CD14-positive monocyte (primary cell): ENCODE data around the gene C1QTNF6. TPM values are rescaled to one million over a fixed set of nuclear protein-coding genes. Genes with fewer than 3 reads are reported as not detected.

Source experiments
- DNase-seq, 3 donors: peaks; one replicate each; pipeline ENCODE4 v3.0.0-alpha.2; 2011 to 2022
- H2AFZ ChIP-seq: 2 replicates; pipeline ENCODE4 v1.6.0; 2012; ENCODE audit warnings: mild to moderate bottlenecking, low read depth, low read length, inconsistent platforms; ENCODE audit not compliant: insufficient read depth, poor library complexity, severe bottlenecking
- H3K27ac ChIP-seq, 2 donors: 1 replicate in 1 of 2; 2 replicates in 1 of 2; pipeline ENCODE4 v1.5.1; 2012 to 2013; ENCODE audit warnings: low read length in 2 of 2, control low read depth in 1 of 2, inconsistent platforms in 1 of 2, low read depth in 1 of 2, mild to moderate bottlenecking in 1 of 2
- H3K27me3 ChIP-seq, 2 donors: one replicate each; pipeline versions ENCODE4 v1.6.0 to v1.6.1; 2011 to 2013; ENCODE audit warnings: low read length in 2 of 2; ENCODE audit not compliant: control insufficient read depth in 2 of 2, insufficient read depth in 2 of 2
- H3K36me3 ChIP-seq, 2 donors: replicated peaks in 1 of 2; 1 replicate in 1 of 2; 2 replicates in 1 of 2; pipeline versions ENCODE4 v1.5.1 to v1.6.1; 2012 to 2013; ENCODE audit warnings: low read length in 2 of 2, control low read depth in 1 of 2, inconsistent platforms in 1 of 2, mild to moderate bottlenecking in 1 of 2; ENCODE audit not compliant: insufficient read depth in 2 of 2, control insufficient read depth in 1 of 2
- H3K4me1 ChIP-seq, 2 donors: 1 replicate in 1 of 2; 2 replicates in 1 of 2; pipeline versions ENCODE4 v1.5.1 to v1.6.1; 2012 to 2013; ENCODE audit warnings: low read length in 2 of 2, control low read depth in 1 of 2, inconsistent platforms in 1 of 2, mild to moderate bottlenecking in 1 of 2, moderate library complexity in 1 of 2; ENCODE audit not compliant: insufficient read depth in 2 of 2, control insufficient read depth in 1 of 2
- H3K4me2 ChIP-seq: replicated peaks from 2 replicates; pipeline ENCODE3; 2012; ENCODE audit warnings: low read length, moderate library complexity, mild to moderate bottlenecking; ENCODE audit not compliant: poor library complexity, severe bottlenecking; ENCODE audit errors: extremely low read depth
- H3K4me3 ChIP-seq, 3 experiments: fragments of 200-600 bp in 1 of 3; sonication (generic) in 1 of 3; replicated peaks in 1 of 3; 1 replicate in 2 of 3; 2 replicates in 1 of 3; pipeline ENCODE4 v1.5.1; 2011 to 2013; ENCODE audit warnings: low read length in 3 of 3, mild to moderate bottlenecking in 3 of 3, control low read depth in 2 of 3, low read depth in 2 of 3, inconsistent platforms in 1 of 3, moderate library complexity in 1 of 3
- H3K79me2 ChIP-seq: 2 replicates; pipeline ENCODE4 v1.6.0; 2012; ENCODE audit warnings: mild to moderate bottlenecking, control low read depth, inconsistent platforms, low read length, moderate library complexity; ENCODE audit not compliant: insufficient read depth
- H3K9ac ChIP-seq: 2 replicates; pipeline ENCODE4 v1.6.0; 2017; ENCODE audit warnings: low read length, mild to moderate bottlenecking; ENCODE audit not compliant: insufficient read depth, poor library complexity, severe bottlenecking
- H3K9me3 ChIP-seq, 2 donors: replicated peaks in 1 of 2; 1 replicate in 1 of 2; 2 replicates in 1 of 2; pipeline versions ENCODE4 v1.5.1 to v1.6.1; 2012 to 2013; ENCODE audit warnings: low read length in 2 of 2, control low read depth in 1 of 2; ENCODE audit not compliant: control insufficient read depth in 1 of 2, insufficient read depth in 1 of 2
- H4K20me1 ChIP-seq: 2 replicates; pipeline ENCODE4 v1.6.0; 2012; ENCODE audit warnings: mild to moderate bottlenecking, low read length, control low read depth, moderate library complexity; ENCODE audit not compliant: insufficient read depth
- H3K27ac Mint-ChIP-seq, 7 donors: one replicate each; pipeline ENCODE4 v1.8.0; 2020; ENCODE audit warnings: mild to moderate bottlenecking in 7 of 7, mixed read lengths in 7 of 7, moderate library complexity in 6 of 7, inconsistent platforms in 2 of 7
- H3K27me3 Mint-ChIP-seq, 3 donors: one replicate each; pipeline ENCODE4 v1.8.0; 2021 to 2022; ENCODE audit warnings: low read depth in 3 of 3, mild to moderate bottlenecking in 3 of 3, mixed read lengths in 3 of 3, moderate library complexity in 3 of 3, inconsistent platforms in 1 of 3
- H3K36me3 Mint-ChIP-seq, 2 donors: one replicate each; pipeline ENCODE4 v1.8.0; 2020; ENCODE audit warnings: mixed read lengths in 2 of 2, inconsistent platforms in 1 of 2, mild to moderate bottlenecking in 1 of 2
- H3K4me1 Mint-ChIP-seq: one replicate; pipeline ENCODE4 v1.8.0; 2020; ENCODE audit warnings: mild to moderate bottlenecking, mixed read lengths
- H3K4me3 Mint-ChIP-seq, 2 donors: one replicate each; pipeline ENCODE4 v1.8.0; 2020; ENCODE audit warnings: mild to moderate bottlenecking in 2 of 2, mixed read lengths in 2 of 2, moderate library complexity in 1 of 2
- H3K9me3 Mint-ChIP-seq, 7 donors: one replicate each; pipeline ENCODE4 v1.8.0; 2020 to 2022; ENCODE audit warnings: mixed read lengths in 7 of 7, mild to moderate bottlenecking in 6 of 7, moderate library complexity in 6 of 7, inconsistent platforms in 2 of 7
- WGBS: methylation state at CpG from one replicate; pipeline ENCODE4 v1.1.5; 2013; ENCODE audit warnings: missing lambda C conversion rate; ENCODE audit not compliant: insufficient coverage; 5-methylcytosine and 5-hydroxymethylcytosine counted together
- intact Hi-C, 2 donors: fragments of 100-400 bp; cut with micrococcal nuclease; formaldehyde crosslinking; loops; one replicate each; pipeline versions ENCODE4 v1.15.0 to v1.15.1; 2023
- polyA plus RNA-seq, 3 donors: library from polyadenylated mRNA; depleted of rRNA in 1 of 3; unstranded in 2 of 3; stranded (reverse) in 1 of 3; fragments of 300-500 nt in 2 of 3; fragments of >200 nt in 1 of 3; fragmentation: Illumina TruSeq in 2 of 3; gene quantifications; 1 replicate in 2 of 3; 2 replicates in 1 of 3; pipeline ENCODE4 v1.2.3, GENCODE V29; 2012 to 2021
- TF ChIP-seq, protein P1 (sequence below): fragments of 200-600 bp; IDR thresholded peaks from one replicate; pipeline ENCODE4 v1.8.0; 2022; ENCODE audit warnings: antibody characterized with exemption, mild to moderate bottlenecking

C1QTNF6 gene
- polyA plus RNA-seq, 3 donors = 0.14 to 2.3 (median 0.24) TPM

DNA sequence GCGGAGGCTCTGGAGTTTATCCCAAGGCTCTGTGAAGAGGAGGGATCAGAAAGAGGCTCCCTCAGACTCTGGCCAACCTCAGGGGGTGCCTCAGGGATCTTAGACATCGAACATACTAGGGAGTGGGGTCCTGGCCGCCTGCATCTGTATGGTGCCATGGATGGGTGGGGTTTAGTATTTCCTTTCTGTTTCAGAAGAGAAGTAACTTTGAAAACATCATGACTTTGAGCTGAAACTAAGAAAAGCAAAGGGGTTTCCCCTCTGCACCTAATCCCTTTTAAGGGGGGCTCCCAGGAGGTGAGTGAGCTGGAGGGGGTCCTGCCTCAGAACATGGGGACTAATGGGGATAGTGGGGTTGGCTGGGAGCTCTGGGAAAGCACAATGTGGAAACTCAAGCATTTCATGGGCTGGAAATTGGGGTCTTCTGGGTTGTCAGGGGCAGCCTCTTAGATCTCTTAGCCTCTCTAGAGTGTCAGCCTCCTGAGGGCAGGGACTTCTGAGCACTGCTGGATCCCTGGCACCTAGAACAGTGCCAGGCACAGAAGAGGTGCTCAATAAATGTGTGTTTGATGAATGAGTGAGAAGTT, 36.0 kb upstream of the C1QTNF6 start:
- peaks cover 0 to 4% (median 1%) of the 10 kb centered on the region in 3 donors for H3K27me3 Mint-ChIP-seq
- Histone ChIP-seq H3K27ac (peak overlapping the region; percentile 48 to 78), H3K4me1 (peaks cover 68 to 84% of the 10 kb centered on the region in 2 donors), H3K79me2 (peaks cover 29% of the 10 kb centered on the region), H3K4me3 (peak overlapping the region in 1 of 3 experiments; percentile 23), H3K4me2 (peak overlapping the region; percentile 14), H3K36me3 (peaks cover 31 to 41% of the 10 kb centered on the region in 2 donors), H3K9ac (no peak overlapping the region), H3K27me3 (no peaks in the 10 kb centered on the region), H2AFZ (no peak overlapping the region), H3K9me3 (no peaks in the 10 kb centered on the region), H4K20me1 (peaks cover 38% of the 10 kb centered on the region)
- no peak overlapping the region for H3K4me3 Mint-ChIP-seq
- H3K9me3 Mint-ChIP-seq = peaks cover 0 to 11% (median 5%) of the 10 kb centered on the region in 7 donors
- TF ChIP-seq, protein P1, sequence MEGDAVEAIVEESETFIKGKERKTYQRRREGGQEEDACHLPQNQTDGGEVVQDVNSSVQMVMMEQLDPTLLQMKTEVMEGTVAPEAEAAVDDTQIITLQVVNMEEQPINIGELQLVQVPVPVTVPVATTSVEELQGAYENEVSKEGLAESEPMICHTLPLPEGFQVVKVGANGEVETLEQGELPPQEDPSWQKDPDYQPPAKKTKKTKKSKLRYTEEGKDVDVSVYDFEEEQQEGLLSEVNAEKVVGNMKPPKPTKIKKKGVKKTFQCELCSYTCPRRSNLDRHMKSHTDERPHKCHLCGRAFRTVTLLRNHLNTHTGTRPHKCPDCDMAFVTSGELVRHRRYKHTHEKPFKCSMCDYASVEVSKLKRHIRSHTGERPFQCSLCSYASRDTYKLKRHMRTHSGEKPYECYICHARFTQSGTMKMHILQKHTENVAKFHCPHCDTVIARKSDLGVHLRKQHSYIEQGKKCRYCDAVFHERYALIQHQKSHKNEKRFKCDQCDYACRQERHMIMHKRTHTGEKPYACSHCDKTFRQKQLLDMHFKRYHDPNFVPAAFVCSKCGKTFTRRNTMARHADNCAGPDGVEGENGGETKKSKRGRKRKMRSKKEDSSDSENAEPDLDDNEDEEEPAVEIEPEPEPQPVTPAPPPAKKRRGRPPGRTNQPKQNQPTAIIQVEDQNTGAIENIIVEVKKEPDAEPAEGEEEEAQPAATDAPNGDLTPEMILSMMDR = no peak
- H3K36me3 Mint-ChIP-seq = peaks cover 44 to 56% of the 10 kb centered on the region in 2 donors
- 60% methylated on average over 2 of the region's 3 CpGs for whole genome bisulfite sequencing
- no peak for DNase-seq
- H3K27ac Mint-ChIP-seq = peak overlapping the region; percentile 85 to 96 (median 91)
- intact Hi-C loops = no loop called here
- peaks cover 86% of the 10 kb centered on the region for H3K4me1 Mint-ChIP-seq

DNA sequence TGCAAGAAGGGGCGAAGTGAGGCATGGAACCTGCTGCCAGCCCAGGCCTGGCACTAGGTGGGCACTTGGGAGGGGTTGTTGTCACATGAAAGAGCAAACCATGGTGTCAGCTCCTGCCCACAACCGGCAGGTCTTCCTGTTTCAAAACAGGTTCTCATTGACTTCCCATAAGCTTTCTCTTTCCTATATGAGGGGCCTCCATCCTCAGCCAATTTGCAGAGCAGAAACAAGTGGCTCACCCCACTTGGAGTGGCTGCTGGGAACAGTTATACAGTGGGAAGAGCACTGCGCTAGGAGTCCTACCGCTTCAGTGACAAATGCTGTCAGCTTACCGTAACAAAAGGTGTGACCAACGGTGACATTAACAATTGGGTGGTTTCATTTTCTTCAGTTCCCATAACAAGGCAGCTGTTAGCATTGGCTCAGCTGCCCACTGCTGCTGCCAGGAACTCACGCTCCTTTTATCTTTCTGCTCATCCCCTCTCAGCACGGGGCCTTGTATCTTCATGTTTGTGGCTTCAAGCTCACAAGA, 34.5 kb upstream of the C1QTNF6 start:
- Histone ChIP-seq H2AFZ (no peak overlapping the region), H3K4me1 (peaks cover 53 to 68% of the 10 kb centered on the region in 2 donors), H3K9ac (peak overlapping the region; percentile 1), H3K9me3 (no peaks in the 10 kb centered on the region), H3K4me2 (peak overlapping the region; percentile 49), H3K4me3 (peak overlapping the region in 1 of 3 experiments; percentile 36), H3K27me3 (no peaks in the 10 kb centered on the region), H3K27ac (peak overlapping the region; percentile 69 to 78), H3K79me2 (peaks cover 13% of the 10 kb centered on the region), H3K36me3 (peaks cover 25 to 34% of the 10 kb centered on the region in 2 donors), H4K20me1 (peaks cover 30% of the 10 kb centered on the region)
- DNase-seq = peak; percentile 34 to 47 (median 34)
- Mint-ChIP-seq H3K9me3 (peaks cover under 1 to 11% (median 5%) of the 10 kb centered on the region in 7 donors), H3K4me3 (peak overlapping the region in 1 of 2 donors; percentile 61), H3K36me3 (peaks cover 40% of the 10 kb centered on the region in 2 donors), H3K27ac (peak overlapping the region; percentile 85 to 96 (median 91)), H3K4me1 (peaks cover 76% of the 10 kb centered on the region), H3K27me3 (peaks cover 3 to 11% (median 5%) of the 10 kb centered on the region in 3 donors)
- 26% methylated on average over 6 of the region's 8 CpGs for WGBS
- intact Hi-C loops = no loop called here
- TF ChIP-seq, protein P1 = no peak
